Mononuclear cell (primary cell): ENCODE measurements around the gene SYMPK. TPM values are rescaled to one million over a fixed set of nuclear protein-coding genes. Genes with fewer than 3 reads are reported as not detected.
A peak's percentile ranks its signal among the peaks of the same experiment; 100 is the strongest.

Experiments used
- H3K27me3 ChIP-seq: 2 replicates; pipeline ENCODE4 v1.6.0; 2011; ENCODE audit warnings: low read length, control low read depth; ENCODE audit not compliant: insufficient read depth
- H3K4me1 ChIP-seq: 2 replicates; pipeline ENCODE4 v1.5.1; 2011; ENCODE audit warnings: mild to moderate bottlenecking, low read length, control low read depth; ENCODE audit not compliant: insufficient read depth
- H3K4me3 ChIP-seq: 2 replicates; pipeline ENCODE4 v1.5.1; 2011; ENCODE audit warnings: mild to moderate bottlenecking, low read length, moderate library complexity
- H3K9me3 ChIP-seq: 2 replicates; pipeline ENCODE4 v1.5.1; 2011; ENCODE audit warnings: low read depth, mild to moderate bottlenecking, control low read depth, low read length
- total RNA-seq: library from RNA; depleted of rRNA; stranded (reverse); fragments of >200 nt; gene quantifications from one replicate; pipeline ENCODE4 v1.2.3, GENCODE V29; 2012

SYMPK gene
- total RNA-seq, 1 donor: 27.2 TPM

- H3K4me3 ChIP-seq: peak overlapping the region; percentile 48
- no peaks in the 10 kb centered on the region for H3K9me3 ChIP-seq
- H3K4me1 ChIP-seq: peaks cover 34% of the 10 kb centered on the region
- peaks cover 59% of the 10 kb centered on the region for H3K27me3 ChIP-seq
Measured at GRCh38 chr19:45793178-45793564, 69.8 kb downstream of the SYMPK start.

GRCh38 chr19:45792470-45793177 is 70.3 kb downstream of the SYMPK start, which contains the start of gene DMWD:
DMWD (minus strand) TSS chr19:45792845; CDS start chr19:45792756, 89 bp downstream.
- Histone ChIP-seq H3K4me1 (peaks cover 34% of the 10 kb centered on the region), H3K4me3 (peak within 1 kb of the TSS; percentile 48)

GRCh38 chr19:45791744-45792469 is 71.0 kb downstream of the SYMPK start:
- Histone ChIP-seq H3K9me3 (no peaks in the 10 kb centered on the region), H3K4me1 (peaks cover 34% of the 10 kb centered on the region), H3K27me3 (peaks cover 61% of the 10 kb centered on the region), H3K4me3 (peak overlapping the region; percentile 48)

More at GRCh38 chr19:45792470-45793177, 70.3 kb downstream of the SYMPK start, which contains the start of gene DMWD:
- Histone ChIP-seq H3K27me3 (peaks cover 57% of the 10 kb centered on the region), H3K9me3 (no peaks in the 10 kb centered on the region)

DNA sequence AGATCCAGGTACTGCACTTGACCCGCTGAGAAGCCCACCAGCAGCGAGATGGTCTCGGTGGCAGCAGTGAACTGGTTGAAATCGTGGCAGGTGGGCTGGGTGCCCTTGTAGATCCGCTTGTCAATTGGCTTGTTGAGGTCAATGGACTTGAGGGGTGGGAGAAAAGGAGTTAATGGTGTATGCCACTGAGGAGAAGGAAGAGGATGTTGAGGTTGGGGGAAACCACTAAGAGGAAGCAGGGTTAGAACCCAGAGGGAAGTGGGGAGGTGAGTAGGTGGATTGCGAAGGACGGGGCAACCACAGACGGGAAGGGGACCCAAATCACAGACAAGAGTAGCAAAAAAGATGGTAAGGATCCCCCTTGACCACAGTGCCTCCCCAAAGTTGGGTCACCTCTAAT is 72.0 kb downstream of the SYMPK start:
- no peaks in the 10 kb centered on the region for H3K9me3 ChIP-seq
- H3K4me3 ChIP-seq: no peak overlapping the region
- H3K27me3 ChIP-seq: peaks cover 58% of the 10 kb centered on the region
- peaks cover 34% of the 10 kb centered on the region for H3K4me1 ChIP-seq

GRCh38 chr19:45789035-45789786 is 73.7 kb downstream of the SYMPK start:
- H3K4me1 ChIP-seq: peaks cover 34% of the 10 kb centered on the region
- H3K27me3 ChIP-seq: peaks cover 52% of the 10 kb centered on the region
- no peaks in the 10 kb centered on the region for H3K9me3 ChIP-seq
- no peak overlapping the region for H3K4me3 ChIP-seq

- H3K4me3 ChIP-seq: no peak overlapping the region
- H3K9me3 ChIP-seq: no peaks in the 10 kb centered on the region
- peaks cover 55% of the 10 kb centered on the region for H3K27me3 ChIP-seq
Measured at GRCh38 chr19:45786533-45786894, 76.4 kb downstream of the SYMPK start.

DNA sequence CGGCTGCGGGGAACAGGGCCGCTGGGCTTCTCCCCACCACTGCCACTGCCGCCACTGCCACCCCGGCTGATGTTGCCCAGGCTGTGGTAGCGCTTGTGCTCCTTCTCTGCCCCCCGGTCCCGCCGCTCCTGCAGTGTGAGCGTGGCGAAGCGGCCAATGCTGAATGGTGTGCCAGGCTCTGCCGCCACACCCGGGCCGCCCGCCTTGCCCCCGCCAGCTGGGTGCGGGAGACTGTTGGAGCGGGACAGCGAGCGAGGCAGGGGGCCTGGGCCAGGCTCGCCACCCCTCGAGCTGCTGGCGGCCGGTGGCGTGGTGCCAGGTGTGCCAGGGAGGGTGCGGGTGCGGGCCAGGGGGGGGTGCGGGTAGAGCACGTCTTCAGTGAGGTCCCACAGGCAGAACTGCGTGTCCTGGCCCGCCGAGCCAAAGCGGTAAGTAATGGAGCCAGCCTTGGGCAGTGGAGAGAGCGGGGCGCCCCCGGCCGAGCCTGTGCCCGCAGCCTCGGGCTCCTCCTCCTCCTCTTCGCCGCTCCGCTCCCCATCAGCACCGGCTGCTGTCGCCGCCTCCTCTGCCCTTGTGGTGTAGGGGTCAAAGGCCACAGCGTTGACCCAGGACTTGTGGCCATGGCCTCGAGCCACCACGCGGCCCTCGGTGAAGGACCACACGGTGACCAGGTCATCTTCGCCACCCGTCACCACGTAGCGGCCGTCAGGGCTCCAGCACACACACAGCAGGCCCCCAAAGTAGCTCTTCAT is 77.0 kb downstream of the SYMPK start:
- H3K27me3 ChIP-seq: peaks cover 59% of the 10 kb centered on the region
- H3K9me3 ChIP-seq: no peaks in the 10 kb centered on the region
- H3K4me1 ChIP-seq: peaks cover 10% of the 10 kb centered on the region
- H3K4me3 ChIP-seq: no peak overlapping the region

More at GRCh38 chr19:45786533-45786894, 76.4 kb downstream of the SYMPK start:
- peaks cover 13% of the 10 kb centered on the region for H3K4me1 ChIP-seq

DNA sequence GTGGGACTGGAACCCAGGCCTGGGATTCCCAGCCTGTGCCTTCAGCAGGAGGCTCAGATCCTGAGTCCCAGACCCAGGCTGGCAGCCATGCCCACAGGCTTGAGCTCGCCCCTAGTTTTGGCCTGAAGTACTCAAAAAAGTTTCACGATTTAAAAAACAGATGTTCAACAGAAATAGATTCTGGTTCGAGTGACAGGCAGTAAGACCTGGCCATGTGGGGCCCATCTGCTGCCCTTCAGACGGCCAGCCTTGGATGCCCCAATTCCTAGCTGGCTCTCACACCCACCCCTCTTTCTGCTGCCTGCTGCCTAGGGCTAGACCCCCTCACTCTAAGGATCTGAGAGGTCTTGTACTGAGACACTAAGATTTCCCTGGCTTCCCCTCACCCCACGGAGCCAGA is 77.8 kb downstream of the SYMPK start:
- Histone ChIP-seq H3K9me3 (no peaks in the 10 kb centered on the region), H3K27me3 (peaks cover 67% of the 10 kb centered on the region), H3K4me3 (no peak overlapping the region), H3K4me1 (peaks cover 4% of the 10 kb centered on the region)

DNA sequence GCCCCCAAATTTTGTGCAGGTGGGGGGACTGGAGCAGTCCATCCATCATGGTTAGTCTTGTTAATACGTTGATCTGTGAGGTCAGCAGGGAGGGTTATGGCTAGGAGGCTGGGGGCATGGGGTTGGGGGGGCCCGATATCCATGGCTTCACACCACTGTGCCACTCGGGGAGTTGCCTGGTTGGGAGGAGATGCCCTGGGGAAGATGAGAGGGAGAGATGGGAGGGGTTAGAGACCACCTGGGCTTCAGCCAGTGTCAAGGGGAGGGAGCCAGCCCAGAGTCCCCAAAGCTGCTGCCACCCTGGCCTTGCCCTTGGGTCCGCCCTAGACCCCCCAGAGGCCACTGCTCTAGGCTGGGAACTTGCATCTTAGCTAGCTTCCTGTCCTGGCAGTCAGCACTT is 78.9 kb downstream of the SYMPK start:
- no peaks in the 10 kb centered on the region for H3K9me3 ChIP-seq
- peaks cover 13% of the 10 kb centered on the region for H3K4me1 ChIP-seq
- peaks cover 71% of the 10 kb centered on the region for H3K27me3 ChIP-seq
- no peak overlapping the region for H3K4me3 ChIP-seq

- H3K27me3 ChIP-seq: peaks cover 69% of the 10 kb centered on the region
- peaks cover 18% of the 10 kb centered on the region for H3K4me1 ChIP-seq
- H3K4me3 ChIP-seq: no peak overlapping the region
- no peaks in the 10 kb centered on the region for H3K9me3 ChIP-seq
Measured at GRCh38 chr19:45782820-45783785, 79.8 kb downstream of the SYMPK start.

DNA sequence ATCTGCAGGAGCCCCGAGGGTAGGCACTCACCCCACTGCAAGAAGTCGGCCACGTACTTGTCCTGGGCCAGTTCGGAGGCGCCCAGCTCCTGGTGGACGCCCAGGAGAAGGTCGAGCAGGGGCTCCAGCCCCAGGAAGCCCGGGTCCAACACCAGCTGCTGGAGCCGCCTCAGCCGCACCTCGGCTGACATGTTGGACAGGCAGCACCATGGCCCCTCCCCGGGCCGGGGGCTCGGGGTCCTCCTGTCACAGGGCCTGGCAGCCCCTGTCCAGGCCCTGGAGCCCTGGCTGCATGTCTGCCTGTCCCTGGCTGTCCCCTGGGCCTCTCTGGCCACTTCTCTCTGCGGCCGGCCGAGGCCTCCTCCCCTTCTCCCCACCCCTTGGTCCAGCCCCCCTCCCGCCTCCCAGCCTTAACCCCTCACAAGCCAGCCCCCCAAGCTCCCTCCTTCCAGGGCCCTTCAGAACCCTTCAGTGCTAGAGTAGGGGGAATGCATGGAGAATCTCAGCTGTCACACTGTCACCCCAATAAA is 80.7 kb downstream of the SYMPK start, which contains the start of gene DMPK:
TSS of gene DMPK (minus strand) at position 329 of the 530 bp plus-strand sequence. CDS start at position 191, 138 bp downstream.
- H3K27me3 ChIP-seq: peaks cover 65% of the 10 kb centered on the region
- H3K4me3 ChIP-seq: no peak within 1 kb of the TSS
- peaks cover 18% of the 10 kb centered on the region for H3K4me1 ChIP-seq
- no peaks in the 10 kb centered on the region for H3K9me3 ChIP-seq

DNA sequence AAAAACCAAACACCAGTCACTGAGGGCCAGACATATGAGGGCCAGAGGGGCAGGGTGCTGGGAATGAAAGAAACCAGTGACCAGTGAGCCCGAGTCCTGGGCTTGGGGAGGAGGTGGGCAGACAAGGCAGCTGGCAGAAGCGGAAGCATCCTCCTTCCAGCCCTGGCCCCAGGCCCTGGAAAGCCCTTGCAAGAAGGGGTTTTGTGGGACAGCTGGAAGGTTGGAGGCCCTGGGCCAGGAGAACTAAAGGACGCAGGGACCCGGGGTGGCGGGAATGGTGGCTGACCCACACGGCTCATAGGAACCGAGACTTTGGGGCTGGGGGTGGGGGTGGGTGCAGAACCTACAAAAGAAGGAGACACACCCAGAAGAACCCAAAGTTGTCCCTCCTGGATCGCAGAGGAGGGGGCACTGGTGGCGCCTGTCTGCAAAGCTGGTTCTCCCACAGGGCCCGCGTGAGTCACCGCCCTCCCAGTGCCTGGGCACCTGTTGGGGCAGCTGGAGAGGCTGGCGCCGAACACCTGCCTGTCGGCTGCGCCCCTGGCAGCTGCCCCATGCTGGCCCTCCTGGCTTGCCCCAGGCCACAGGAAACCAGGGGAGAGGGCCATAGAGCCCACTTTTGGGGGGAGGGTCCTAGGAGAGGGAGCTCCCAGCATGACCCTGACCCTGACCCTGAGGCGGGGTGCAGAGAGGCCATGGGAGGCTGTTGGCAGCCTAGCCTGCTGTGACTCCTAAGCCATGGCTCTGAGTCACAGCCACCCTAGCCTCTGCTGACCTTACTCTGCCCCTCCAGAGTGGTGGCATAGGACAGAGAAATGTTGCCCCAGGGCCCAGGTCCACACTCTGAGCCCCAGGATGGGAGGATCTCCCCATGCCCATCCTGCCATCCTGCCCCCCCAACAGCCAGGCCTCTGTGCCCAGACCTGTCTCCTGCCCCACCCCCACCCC is 81.5 kb downstream of the SYMPK start:
- Histone ChIP-seq H3K27me3 (peaks cover 63% of the 10 kb centered on the region), H3K4me3 (no peak overlapping the region), H3K4me1 (peaks cover 18% of the 10 kb centered on the region), H3K9me3 (no peaks in the 10 kb centered on the region)
